Mesothelial cell of epicardium (in vitro differentiated cells): ENCODE results near the gene MPIG6B. TPM values are rescaled to one million over a fixed set of nuclear protein-coding genes. Genes with fewer than 3 reads are reported as not detected.

Source experiments
- DNase-seq, 2 experiments: peaks; one replicate each; pipeline ENCODE4 v3.0.0; 2021; ENCODE audit warnings: low spot score in 2 of 2; ENCODE audit not compliant: unreplicated experiment in 2 of 2
- H3K27ac Mint-ChIP-seq: 2 replicates; pipeline ENCODE4 v1.8.0; 2021; ENCODE audit warnings: mixed read lengths
- H3K27me3 Mint-ChIP-seq: 2 replicates; pipeline ENCODE4 v1.8.0; 2021; ENCODE audit warnings: low read depth, mixed read lengths
- H3K36me3 Mint-ChIP-seq: 2 replicates; pipeline ENCODE4 v1.8.0; 2021; ENCODE audit warnings: mixed read lengths
- H3K4me1 Mint-ChIP-seq: 2 replicates; pipeline ENCODE4 v1.8.0; 2021; ENCODE audit warnings: mixed read lengths
- H3K4me3 Mint-ChIP-seq: 2 replicates; pipeline ENCODE4 v1.8.0; 2021; ENCODE audit warnings: mild to moderate bottlenecking, moderate library complexity, mixed read lengths
- H3K9me3 Mint-ChIP-seq: 2 replicates; pipeline ENCODE4 v1.8.0; 2021; ENCODE audit warnings: mixed read lengths
- CTCF ChIP-seq: fragments of 200-600 bp; sonication (generic); IDR thresholded peaks from one replicate; pipeline ENCODE4 v1.5.0; 2021; ENCODE audit warnings: antibody characterized with exemption; ENCODE audit not compliant: unreplicated experiment
- total RNA-seq: library from RNA; stranded (reverse); gene quantifications from 3 replicates; pipeline ENCODE4 v1.2.1, GENCODE V29; 2021

MPIG6B gene
- total RNA-seq, 1 donor from 2014 or later = 0.16 TPM

- no peaks in the 10 kb centered on the region for H3K36me3 Mint-ChIP-seq
- H3K4me1 Mint-ChIP-seq = peaks cover 45% of the 10 kb centered on the region
- no peak for DNase-seq
- H3K9me3 Mint-ChIP-seq = no peaks in the 10 kb centered on the region
- no peak for TF ChIP-seq CTCF
- H3K27me3 Mint-ChIP-seq = no peaks in the 10 kb centered on the region
- H3K27ac Mint-ChIP-seq = peak overlapping the region; percentile 99
- H3K4me3 Mint-ChIP-seq = no peak overlapping the region
Observed at GRCh38 chr6:31713991-31714684, 9.0 kb upstream of the MPIG6B start.

- no peak for DNase-seq
- H3K36me3 Mint-ChIP-seq = no peaks in the 10 kb centered on the region
Observed at GRCh38 chr6:31715022-31715958, 7.9 kb upstream of the MPIG6B start, which contains the start of gene LY6G6D. Gene LY6G6D (plus strand): TSS chr6:31715348. CDS start chr6:31715356, 8 bp downstream.

GRCh38 chr6:31717499-31718222 lies 5.5 kb upstream of the MPIG6B start:
- no peak for TF ChIP-seq CTCF
- Mint-ChIP-seq H3K27me3 (no peaks in the 10 kb centered on the region), H3K36me3 (peaks cover 1% of the 10 kb centered on the region), H3K9me3 (no peaks in the 10 kb centered on the region), H3K27ac (peak overlapping the region; percentile 81), H3K4me3 (no peak overlapping the region), H3K4me1 (peaks cover 46% of the 10 kb centered on the region)
- no peak for DNase-seq

More at GRCh38 chr6:31715022-31715958, 7.9 kb upstream of the MPIG6B start, which contains the start of gene LY6G6D:
- Mint-ChIP-seq H3K4me3 (no peak within 1 kb of the TSS), H3K27ac (peak within 1 kb of the TSS; percentile 99), H3K4me1 (peaks cover 50% of the 10 kb centered on the region), H3K9me3 (no peaks in the 10 kb centered on the region), H3K27me3 (no peaks in the 10 kb centered on the region)
- no peak for TF ChIP-seq CTCF

- Mint-ChIP-seq H3K36me3 (peaks cover 1% of the 10 kb centered on the region), H3K4me1 (peaks cover 42% of the 10 kb centered on the region), H3K27ac (peak overlapping the region; percentile 81), H3K9me3 (no peaks in the 10 kb centered on the region), H3K4me3 (no peak overlapping the region), H3K27me3 (no peaks in the 10 kb centered on the region)
- no peak for TF ChIP-seq CTCF
- DNase-seq = no peak
Observed at GRCh38 chr6:31718265-31718664, 4.9 kb upstream of the MPIG6B start.

GRCh38 chr6:31719001-31719400 lies 4.2 kb upstream of the MPIG6B start:
- H3K36me3 Mint-ChIP-seq = peaks cover 1% of the 10 kb centered on the region
- peaks cover 35% of the 10 kb centered on the region for H3K4me1 Mint-ChIP-seq
- no peak for DNase-seq
- H3K4me3 Mint-ChIP-seq = no peak overlapping the region
- H3K27me3 Mint-ChIP-seq = no peaks in the 10 kb centered on the region
- no peak for TF ChIP-seq CTCF
- H3K9me3 Mint-ChIP-seq = no peaks in the 10 kb centered on the region
- H3K27ac Mint-ChIP-seq = peak overlapping the region; percentile 81
